ENCODE measurements around the gene RCHY1.
"Not testable (repeated sequence)": the region's sequence is repeated elsewhere in the genome, so short reads cannot be mapped to it uniquely, and the experiment has no call there.

- not testable (repeated sequence) for TF ChIP-seq TAF1 (IDR thresholded peaks at IDR 0.05; ENCODE audit: borderline replicate concordance, low read depth, low read length); POLR2A (IDR thresholded peaks at IDR 0.05; ENCODE audit: low read depth, low read length); POLR2AphosphoS5 (IDR thresholded peaks at IDR 0.05; ENCODE audit: low read depth, low read length)
Observed at GRCh38 chr4:75519452-75519851, 5.2 kb upstream of the RCHY1 start.

All from GM12892 (cell line).